Midbrain (tissue), 1 donor: Measurements from ENCODE around the gene ENKUR.
"Not testable (repeated sequence)": the region's sequence is repeated elsewhere in the genome, so short reads cannot be mapped to it uniquely, and the experiment has no call there.

Experiments used
- DNase-seq: peaks from one replicate; lab custom pipeline; 2025; lab: John Stamatoyannopoulos, UW

The ENKUR gene

GRCh38 chr10:24973163-24973562 is 42.8 kb downstream of the ENKUR start:
- DNase-seq: no peak

GRCh38 chr10:24971374-24971773 is 44.6 kb downstream of the ENKUR start:
- DNase-seq: no peak

GRCh38 chr10:24969841-24970281 is 46.1 kb downstream of the ENKUR start:
- no peak for DNase-seq

- DNase-seq: not testable (repeated sequence)
Observed at GRCh38 chr10:24968951-24969350, 47.0 kb downstream of the ENKUR start.

- DNase-seq: no peak
Observed at GRCh38 chr10:24968349-24968748, 47.6 kb downstream of the ENKUR start.

- no peak for DNase-seq
Observed at GRCh38 chr10:24966962-24967481, 48.9 kb downstream of the ENKUR start.

- DNase-seq: no peak
Observed at GRCh38 chr10:24965051-24965450, 50.9 kb downstream of the ENKUR start.

- DNase-seq: no peak
Observed at GRCh38 chr10:24963521-24964041, 52.4 kb downstream of the ENKUR start.

GRCh38 chr10:24962995-24963394 is 53.0 kb downstream of the ENKUR start:
- no peak for DNase-seq

- DNase-seq: no peak
Observed at GRCh38 chr10:24961582-24961981, 54.4 kb downstream of the ENKUR start.

GRCh38 chr10:24959382-24959730 is 56.6 kb downstream of the ENKUR start:
- DNase-seq: no peak

- DNase-seq: peak; percentile 84
Observed at GRCh38 chr10:24958721-24959381, 57.1 kb downstream of the ENKUR start.

GRCh38 chr10:24958091-24958720 is 57.8 kb downstream of the ENKUR start:
- DNase-seq: peak; percentile 81

- DNase-seq: not testable (repeated sequence)
Observed at GRCh38 chr10:24957624-24958051, 58.3 kb downstream of the ENKUR start.

GRCh38 chr10:24953675-24954074 is 62.3 kb downstream of the ENKUR start:
- no peak for DNase-seq

GRCh38 chr10:24952707-24953645 is 63.0 kb downstream of the ENKUR start:
- peak; percentile 63 for DNase-seq

- DNase-seq: peak; percentile 63
Observed at GRCh38 chr10:24952143-24952706, 63.7 kb downstream of the ENKUR start, which contains the start of gene PRTFDC1. TSS of gene PRTFDC1 (minus strand) at chr10:24952606. CDS start at chr10:24952575, 31 bp downstream.

- peak; percentile 65 for DNase-seq
Observed at GRCh38 chr10:24951201-24952142, 64.5 kb downstream of the ENKUR start.

- no peak for DNase-seq
Observed at GRCh38 chr10:24950439-24950838, 65.5 kb downstream of the ENKUR start.

GRCh38 chr10:24949616-24950015 is 66.3 kb downstream of the ENKUR start:
- DNase-seq: no peak
